IPS-18a (cell line): Measurements from ENCODE around the gene PSD2.

Source experiments
- H3K27ac ChIP-seq: one replicate; pipeline ENCODE4 v1.5.1; 2013; ENCODE audit warnings: low read length
- H3K27me3 ChIP-seq: one replicate; pipeline ENCODE4 v1.6.1; 2013; ENCODE audit warnings: mild to moderate bottlenecking, low read length; ENCODE audit not compliant: control insufficient read depth, insufficient read depth
- H3K36me3 ChIP-seq: one replicate; pipeline ENCODE4 v1.6.1; 2013; ENCODE audit warnings: low read depth, low read length; ENCODE audit not compliant: control insufficient read depth
- H3K4me1 ChIP-seq: one replicate; pipeline ENCODE4 v1.6.1; 2013; ENCODE audit warnings: low read depth, low read length; ENCODE audit not compliant: control insufficient read depth
- H3K4me3 ChIP-seq: one replicate; pipeline ENCODE4 v1.5.1; 2013; ENCODE audit warnings: low read length
- H3K9ac ChIP-seq: one replicate; pipeline ENCODE4 v1.6.1; 2013; ENCODE audit warnings: mild to moderate bottlenecking, low read length, moderate library complexity
- H3K9me3 ChIP-seq: one replicate; pipeline ENCODE4 v1.6.1; 2013; ENCODE audit warnings: low read depth, low read length; ENCODE audit not compliant: control insufficient read depth

Gene PSD2

GRCh38 chr5:139869042-139869790, 73.6 kb downstream of the PSD2 start:
- H3K4me1 ChIP-seq, result peaks cover 6% of the 10 kb centered on the region
- no peaks in the 10 kb centered on the region for H3K36me3 ChIP-seq
- no peak overlapping the region for H3K9ac ChIP-seq
- H3K9me3 ChIP-seq, result no peaks in the 10 kb centered on the region
- no peaks in the 10 kb centered on the region for H3K27me3 ChIP-seq
- no peak overlapping the region for H3K4me3 ChIP-seq
- no peak overlapping the region for H3K27ac ChIP-seq

GRCh38 chr5:139870677-139871076, 75.1 kb downstream of the PSD2 start:
- H3K27ac ChIP-seq, result no peak overlapping the region
- H3K4me3 ChIP-seq, result no peak overlapping the region

GRCh38 chr5:139871614-139872013, 76.0 kb downstream of the PSD2 start:
- no peak overlapping the region for H3K9ac ChIP-seq
- no peaks in the 10 kb centered on the region for H3K27me3 ChIP-seq
- H3K4me3 ChIP-seq, result no peak overlapping the region
- no peak overlapping the region for H3K27ac ChIP-seq
- no peaks in the 10 kb centered on the region for H3K36me3 ChIP-seq
- peaks cover 6% of the 10 kb centered on the region for H3K4me1 ChIP-seq
- no peaks in the 10 kb centered on the region for H3K9me3 ChIP-seq

More at GRCh38 chr5:139870677-139871076, 75.1 kb downstream of the PSD2 start:
- H3K27me3 ChIP-seq, result no peaks in the 10 kb centered on the region
- H3K36me3 ChIP-seq, result no peaks in the 10 kb centered on the region
- no peak overlapping the region for H3K9ac ChIP-seq
- H3K9me3 ChIP-seq, result no peaks in the 10 kb centered on the region
- peaks cover 6% of the 10 kb centered on the region for H3K4me1 ChIP-seq

GRCh38 chr5:139872052-139872766, 76.6 kb downstream of the PSD2 start:
- Histone ChIP-seq H3K9ac (no peak overlapping the region), H3K27me3 (no peaks in the 10 kb centered on the region), H3K27ac (no peak overlapping the region), H3K9me3 (no peaks in the 10 kb centered on the region), H3K4me1 (peaks cover 6% of the 10 kb centered on the region), H3K4me3 (no peak overlapping the region), H3K36me3 (no peaks in the 10 kb centered on the region)

GRCh38 chr5:139872851-139873794, 77.5 kb downstream of the PSD2 start:
- peaks cover 6% of the 10 kb centered on the region for H3K4me1 ChIP-seq
- H3K27me3 ChIP-seq, result no peaks in the 10 kb centered on the region
- H3K9ac ChIP-seq, result no peak overlapping the region
- no peak overlapping the region for H3K27ac ChIP-seq
- H3K9me3 ChIP-seq, result no peaks in the 10 kb centered on the region
- H3K36me3 ChIP-seq, result no peaks in the 10 kb centered on the region
- no peak overlapping the region for H3K4me3 ChIP-seq

- Histone ChIP-seq H3K4me3 (no peak overlapping the region), H3K27ac (no peak overlapping the region), H3K27me3 (no peaks in the 10 kb centered on the region), H3K9ac (no peak overlapping the region), H3K9me3 (no peaks in the 10 kb centered on the region), H3K4me1 (peaks cover 6% of the 10 kb centered on the region), H3K36me3 (no peaks in the 10 kb centered on the region)
Measured at GRCh38 chr5:139875957-139876356, 80.3 kb downstream of the PSD2 start.

GRCh38 chr5:139877129-139877597, 81.6 kb downstream of the PSD2 start:
- Histone ChIP-seq H3K9ac (no peak overlapping the region), H3K36me3 (no peaks in the 10 kb centered on the region), H3K4me3 (no peak overlapping the region), H3K4me1 (peaks cover 6% of the 10 kb centered on the region), H3K9me3 (no peaks in the 10 kb centered on the region), H3K27ac (no peak overlapping the region), H3K27me3 (no peaks in the 10 kb centered on the region)

GRCh38 chr5:139878093-139878492, 82.5 kb downstream of the PSD2 start:
- H3K9ac ChIP-seq, result no peak overlapping the region
- no peaks in the 10 kb centered on the region for H3K36me3 ChIP-seq
- H3K9me3 ChIP-seq, result no peaks in the 10 kb centered on the region
- no peak overlapping the region for H3K27ac ChIP-seq
- no peak overlapping the region for H3K4me3 ChIP-seq
- H3K27me3 ChIP-seq, result no peaks in the 10 kb centered on the region
- H3K4me1 ChIP-seq, result peaks cover 3% of the 10 kb centered on the region

GRCh38 chr5:139880416-139881142, 85.0 kb downstream of the PSD2 start:
- Histone ChIP-seq H3K4me3 (no peak overlapping the region), H3K4me1 (peaks cover 3% of the 10 kb centered on the region), H3K9ac (no peak overlapping the region), H3K36me3 (no peaks in the 10 kb centered on the region), H3K27me3 (no peaks in the 10 kb centered on the region), H3K27ac (no peak overlapping the region), H3K9me3 (no peaks in the 10 kb centered on the region)

- H3K27ac ChIP-seq, result no peak overlapping the region
- no peak overlapping the region for H3K4me3 ChIP-seq
- H3K4me1 ChIP-seq, result peaks cover 3% of the 10 kb centered on the region
- no peaks in the 10 kb centered on the region for H3K36me3 ChIP-seq
- H3K27me3 ChIP-seq, result no peaks in the 10 kb centered on the region
- no peak overlapping the region for H3K9ac ChIP-seq
- no peaks in the 10 kb centered on the region for H3K9me3 ChIP-seq
Measured at GRCh38 chr5:139881143-139881733, 85.6 kb downstream of the PSD2 start.
